ENCODE measurements around the gene CDKN2AIP.

DNA sequence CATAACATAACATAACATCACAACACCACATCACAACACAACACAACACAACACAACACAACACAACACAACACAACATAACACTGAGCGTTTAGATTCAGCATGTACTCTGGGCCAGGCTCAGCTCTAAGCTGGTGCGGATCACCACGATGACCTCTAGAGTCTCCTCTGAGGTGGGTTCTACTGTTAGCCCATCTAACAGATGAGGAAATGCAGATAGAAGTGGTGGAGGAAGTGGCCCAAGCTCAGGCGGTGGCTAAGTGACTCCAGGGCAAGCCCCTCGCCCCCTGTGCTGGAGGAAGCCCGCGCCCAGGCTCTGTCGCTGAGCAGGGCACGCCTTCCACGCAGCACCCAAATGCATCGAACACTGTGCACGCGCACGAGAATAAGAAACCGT is 45.3 kb upstream of the CDKN2AIP start:
- TF ChIP-seq, protein P1, sequence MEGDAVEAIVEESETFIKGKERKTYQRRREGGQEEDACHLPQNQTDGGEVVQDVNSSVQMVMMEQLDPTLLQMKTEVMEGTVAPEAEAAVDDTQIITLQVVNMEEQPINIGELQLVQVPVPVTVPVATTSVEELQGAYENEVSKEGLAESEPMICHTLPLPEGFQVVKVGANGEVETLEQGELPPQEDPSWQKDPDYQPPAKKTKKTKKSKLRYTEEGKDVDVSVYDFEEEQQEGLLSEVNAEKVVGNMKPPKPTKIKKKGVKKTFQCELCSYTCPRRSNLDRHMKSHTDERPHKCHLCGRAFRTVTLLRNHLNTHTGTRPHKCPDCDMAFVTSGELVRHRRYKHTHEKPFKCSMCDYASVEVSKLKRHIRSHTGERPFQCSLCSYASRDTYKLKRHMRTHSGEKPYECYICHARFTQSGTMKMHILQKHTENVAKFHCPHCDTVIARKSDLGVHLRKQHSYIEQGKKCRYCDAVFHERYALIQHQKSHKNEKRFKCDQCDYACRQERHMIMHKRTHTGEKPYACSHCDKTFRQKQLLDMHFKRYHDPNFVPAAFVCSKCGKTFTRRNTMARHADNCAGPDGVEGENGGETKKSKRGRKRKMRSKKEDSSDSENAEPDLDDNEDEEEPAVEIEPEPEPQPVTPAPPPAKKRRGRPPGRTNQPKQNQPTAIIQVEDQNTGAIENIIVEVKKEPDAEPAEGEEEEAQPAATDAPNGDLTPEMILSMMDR (IDR thresholded peaks at IDR 0.05), result no peak
- no peak for TF ChIP-seq POLR2AphosphoS5 (IDR thresholded peaks at IDR 0.05)
